Activated T-cell treated with anti-CD3 and anti-CD28 coated beads, Interleukin-2, amount 50 U/mL, for 72 hours (primary cell): ENCODE measurements around the gene EXOC3L4. TPM values are rescaled to one million over a fixed set of nuclear protein-coding genes. Genes with fewer than 3 reads are reported as not detected.

Experiments
- ATAC-seq, 2 donors: fragments of 150-1000 bp; cut with Tn5 transposase; replicated peaks in 1 of 2; 2 replicates each; pipeline ENCODE4 v1.10.0; 2021; ENCODE audit warnings: moderate library complexity in 2 of 2, mild to moderate bottlenecking in 1 of 2
- DNase-seq, 2 donors: peaks; one replicate each; pipeline ENCODE4 v3.0.0; 2021 to 2022; ENCODE audit warnings: mixed read lengths in 1 of 2
- H3K27ac Mint-ChIP-seq: one replicate; pipeline ENCODE4 v1.8.0; 2022; ENCODE audit warnings: mild to moderate bottlenecking, moderate library complexity, mixed read lengths
- H3K27me3 Mint-ChIP-seq: one replicate; pipeline ENCODE4 v1.8.0; 2022; ENCODE audit warnings: low read depth, mixed read lengths
- H3K36me3 Mint-ChIP-seq, 2 donors: one replicate each; pipeline ENCODE4 v1.8.0; 2022; ENCODE audit warnings: mixed read lengths in 2 of 2, mild to moderate bottlenecking in 1 of 2; ENCODE audit not compliant: insufficient read depth in 2 of 2
- H3K4me1 Mint-ChIP-seq: one replicate; pipeline ENCODE4 v1.8.0; 2022; ENCODE audit warnings: low read depth, mixed read lengths
- H3K4me3 Mint-ChIP-seq, 2 donors: one replicate each; pipeline ENCODE4 v1.8.0; 2022; ENCODE audit warnings: mild to moderate bottlenecking in 2 of 2, mixed read lengths in 2 of 2, moderate library complexity in 2 of 2
- H3K9me3 Mint-ChIP-seq, 2 donors: one replicate each; pipeline ENCODE4 v1.8.0; 2022; ENCODE audit warnings: mixed read lengths in 2 of 2
- total RNA-seq, 2 donors: library from RNA; stranded (reverse); gene quantifications; one replicate each; pipeline ENCODE4 v1.2.3, GENCODE V29; 2022

The EXOC3L4 gene
- total RNA-seq, 2 donors from 2014 or later = not detected

GRCh38 chr14:103100281-103101121, 6.0 kb downstream of the EXOC3L4 start:
- Mint-ChIP-seq H3K27me3 (peaks cover 31% of the 10 kb centered on the region), H3K4me1 (peaks cover 9% of the 10 kb centered on the region), H3K27ac (no peak overlapping the region), H3K4me3 (no peak overlapping the region), H3K36me3 (no peaks in the 10 kb centered on the region), H3K9me3 (no peaks in the 10 kb centered on the region)
- DNase-seq (no peak), ATAC-seq (no peak)

DNA sequence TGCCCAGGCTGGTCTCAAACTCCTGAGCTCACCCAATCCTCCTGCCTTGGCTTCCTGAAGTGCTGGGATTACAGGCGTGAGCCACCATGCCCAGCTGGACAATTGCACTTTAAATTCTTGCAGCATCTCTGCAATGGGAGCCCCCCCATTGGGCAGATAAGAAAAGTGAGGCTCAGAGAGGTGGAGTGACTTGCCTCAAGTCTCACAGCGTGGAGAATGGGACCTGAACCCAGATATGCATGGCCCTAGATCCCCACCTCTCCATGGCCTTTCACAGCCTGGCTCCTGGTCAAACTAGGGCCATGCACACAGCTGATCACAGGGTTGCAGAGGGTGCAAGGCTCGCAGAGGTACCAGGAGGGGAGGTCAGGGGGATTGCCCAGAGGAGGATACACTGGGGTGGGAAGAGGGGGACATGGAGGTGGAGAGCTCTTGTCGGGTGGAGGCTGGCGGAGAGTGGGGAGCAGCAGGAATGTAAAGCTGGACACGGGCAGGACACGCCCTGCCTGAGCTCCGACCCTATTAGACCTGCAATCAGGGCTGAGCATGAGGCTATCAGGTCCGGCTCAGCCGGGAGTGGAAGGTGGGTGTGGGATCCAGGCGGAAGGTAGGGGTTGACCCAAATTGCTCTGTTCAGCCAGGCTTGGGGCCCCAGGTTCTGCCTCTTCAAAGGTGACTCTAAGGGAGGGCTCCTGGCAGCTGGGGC, 6.9 kb downstream of the EXOC3L4 start:
- H3K27me3 Mint-ChIP-seq = peaks cover 36% of the 10 kb centered on the region

DNA sequence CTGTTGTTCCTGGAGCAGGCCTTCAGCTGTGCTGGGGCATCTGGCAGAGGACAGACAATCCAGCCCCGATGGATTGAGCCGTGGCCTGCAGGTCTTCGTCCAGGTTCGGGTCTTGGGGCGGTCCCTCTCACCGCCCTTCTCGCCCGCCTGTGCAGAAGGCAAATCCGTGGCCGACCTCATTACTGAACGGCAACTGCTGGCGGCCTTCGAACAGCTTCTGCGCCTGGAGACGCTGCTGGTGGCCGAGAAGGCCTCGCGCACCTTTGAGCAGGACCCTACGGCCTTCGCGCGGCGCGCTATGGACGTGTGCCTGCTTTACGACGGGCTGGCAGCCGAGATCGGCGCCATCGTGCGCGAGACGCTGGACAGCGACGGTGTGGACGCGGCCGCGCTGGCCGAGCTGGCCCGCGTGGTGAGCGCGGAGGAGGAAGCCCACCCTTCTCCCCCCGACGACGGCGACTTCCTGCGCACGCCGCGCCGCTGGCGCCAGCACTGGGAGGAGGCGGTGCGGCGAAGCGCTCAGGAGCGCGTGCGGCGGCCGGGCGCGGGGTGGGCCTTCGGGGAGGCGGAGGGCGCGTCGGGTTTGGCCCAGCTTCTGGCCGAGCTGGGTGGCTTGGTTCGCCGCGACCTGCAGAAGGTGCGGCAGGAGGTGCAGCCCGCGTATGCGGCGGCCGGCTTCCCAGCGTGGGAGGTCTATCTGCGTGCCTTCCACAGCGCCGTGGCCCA, 7.6 kb downstream of the EXOC3L4 start:
- peaks cover 11% of the 10 kb centered on the region for H3K4me1 Mint-ChIP-seq
- H3K27me3 Mint-ChIP-seq = peaks cover 36% of the 10 kb centered on the region
- H3K4me3 Mint-ChIP-seq = no peak overlapping the region
- DNase-seq (no peak), ATAC-seq (no peak)
- no peak overlapping the region for H3K27ac Mint-ChIP-seq
- no peaks in the 10 kb centered on the region for H3K9me3 Mint-ChIP-seq
- no peaks in the 10 kb centered on the region for H3K36me3 Mint-ChIP-seq

More for the DNA sequence above, 6.9 kb downstream of the EXOC3L4 start:
- Mint-ChIP-seq H3K4me1 (peaks cover 11% of the 10 kb centered on the region), H3K9me3 (no peaks in the 10 kb centered on the region), H3K36me3 (no peaks in the 10 kb centered on the region), H3K4me3 (no peak overlapping the region), H3K27ac (no peak overlapping the region)
- no peak for ATAC-seq
- no peak for DNase-seq

DNA sequence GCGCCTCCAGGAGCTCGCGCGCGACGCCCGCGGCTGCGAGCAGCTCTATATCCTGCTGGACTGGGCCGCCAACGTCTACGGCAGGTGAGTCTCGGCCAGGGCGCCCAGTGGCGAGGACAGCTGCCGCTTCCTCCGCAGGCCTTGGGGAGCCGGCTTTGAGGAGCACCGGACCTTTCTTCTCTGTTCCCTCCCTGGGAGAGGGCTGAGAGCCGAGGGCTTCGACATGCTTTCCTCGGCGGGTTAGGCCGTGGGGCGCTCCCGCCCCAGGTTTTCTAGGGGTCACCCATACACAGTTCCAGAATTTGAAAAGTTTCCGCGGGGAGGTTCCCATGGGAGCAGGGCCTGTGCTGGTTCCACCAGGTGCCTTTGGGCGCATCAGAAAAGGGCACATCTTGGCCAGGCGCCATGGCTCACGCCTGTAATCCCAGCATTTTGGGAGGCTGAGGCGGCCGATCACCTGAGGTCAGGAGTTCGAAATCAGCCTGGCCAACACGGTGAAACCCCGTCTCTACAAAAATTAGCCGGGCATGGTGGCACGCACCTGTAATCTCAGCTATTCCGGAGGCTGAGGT, 8.2 kb downstream of the EXOC3L4 start:
- ATAC-seq (no peak), DNase-seq (no peak)
- H3K27ac Mint-ChIP-seq = no peak overlapping the region
- no peak overlapping the region for H3K4me3 Mint-ChIP-seq
- H3K27me3 Mint-ChIP-seq = peaks cover 36% of the 10 kb centered on the region
- no peaks in the 10 kb centered on the region for H3K36me3 Mint-ChIP-seq
- H3K4me1 Mint-ChIP-seq = peaks cover 11% of the 10 kb centered on the region
- H3K9me3 Mint-ChIP-seq = no peaks in the 10 kb centered on the region

DNA sequence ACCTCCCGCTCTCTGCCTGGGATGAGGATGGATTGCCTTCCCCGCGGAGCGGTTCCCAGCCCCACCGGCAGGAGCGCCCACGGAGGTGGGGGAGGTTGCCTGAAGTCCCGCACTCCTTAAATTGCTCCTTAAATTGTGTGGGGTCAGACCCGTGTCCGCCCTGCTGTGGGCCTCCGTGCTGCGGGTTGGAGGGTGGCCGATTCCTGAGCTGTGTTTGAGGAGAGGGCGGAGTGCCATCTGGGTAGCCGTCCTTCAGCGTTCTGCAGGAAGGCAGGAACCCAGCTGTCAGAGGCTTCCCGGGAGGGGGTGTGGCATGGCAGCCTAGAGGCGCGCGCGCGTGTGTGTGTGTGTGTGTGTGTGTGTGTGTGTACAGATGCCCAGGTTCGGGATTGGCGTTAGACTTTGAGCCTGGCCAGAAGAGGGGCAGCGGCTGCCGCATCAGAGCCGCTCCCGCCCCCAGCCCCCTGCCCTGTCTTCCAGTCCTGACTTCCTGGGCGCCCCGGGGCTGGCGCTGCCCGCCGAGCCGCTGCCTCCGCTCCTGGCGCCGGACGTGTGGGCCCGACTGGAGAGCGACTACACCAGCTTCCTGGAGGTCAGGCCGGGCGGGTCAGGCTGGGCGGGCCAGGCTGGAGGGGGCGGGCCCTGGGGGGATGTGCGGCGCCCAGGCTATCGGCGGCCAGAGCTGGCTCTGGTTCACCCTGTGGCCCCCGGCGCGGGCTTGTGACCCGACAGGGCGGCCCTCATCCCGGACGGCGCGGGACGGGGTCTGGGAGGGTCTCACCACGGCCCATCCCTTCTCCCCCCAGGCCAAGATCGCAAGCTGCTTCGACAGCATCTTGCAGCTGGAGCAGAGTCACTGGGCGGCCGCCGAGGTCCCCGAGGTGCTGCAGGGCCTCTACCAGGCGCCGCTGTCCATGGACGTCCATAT, 9.2 kb downstream of the EXOC3L4 start:
- peaks cover 36% of the 10 kb centered on the region for H3K27me3 Mint-ChIP-seq
- H3K4me1 Mint-ChIP-seq = peaks cover 13% of the 10 kb centered on the region
- ATAC-seq = no peak
- H3K36me3 Mint-ChIP-seq = no peaks in the 10 kb centered on the region
- H3K27ac Mint-ChIP-seq = no peak overlapping the region
- no peak for DNase-seq
- no peaks in the 10 kb centered on the region for H3K9me3 Mint-ChIP-seq
- H3K4me3 Mint-ChIP-seq = peak overlapping the region in 1 of 2 donors; percentile 47

DNA sequence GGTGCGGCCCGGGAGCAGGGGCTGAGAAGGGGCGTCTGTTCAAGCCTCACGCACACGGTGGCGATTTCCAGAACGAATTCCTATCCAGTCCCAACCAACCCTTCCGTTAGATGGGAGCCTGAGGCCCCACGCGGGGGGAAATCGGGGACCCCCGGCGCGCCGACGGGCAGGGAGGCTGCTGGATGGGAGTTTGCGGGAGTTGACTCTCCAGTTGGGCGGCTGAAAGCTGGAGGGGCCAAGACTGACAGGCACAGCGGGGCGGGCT, 9.8 kb downstream of the EXOC3L4 start:
- peaks cover 15% of the 10 kb centered on the region for H3K4me1 Mint-ChIP-seq
- H3K36me3 Mint-ChIP-seq = no peaks in the 10 kb centered on the region
- no peak overlapping the region for H3K27ac Mint-ChIP-seq
- H3K27me3 Mint-ChIP-seq = peaks cover 36% of the 10 kb centered on the region
- H3K9me3 Mint-ChIP-seq = no peaks in the 10 kb centered on the region
- no peak for DNase-seq
- no peak for ATAC-seq
- no peak overlapping the region for H3K4me3 Mint-ChIP-seq

DNA sequence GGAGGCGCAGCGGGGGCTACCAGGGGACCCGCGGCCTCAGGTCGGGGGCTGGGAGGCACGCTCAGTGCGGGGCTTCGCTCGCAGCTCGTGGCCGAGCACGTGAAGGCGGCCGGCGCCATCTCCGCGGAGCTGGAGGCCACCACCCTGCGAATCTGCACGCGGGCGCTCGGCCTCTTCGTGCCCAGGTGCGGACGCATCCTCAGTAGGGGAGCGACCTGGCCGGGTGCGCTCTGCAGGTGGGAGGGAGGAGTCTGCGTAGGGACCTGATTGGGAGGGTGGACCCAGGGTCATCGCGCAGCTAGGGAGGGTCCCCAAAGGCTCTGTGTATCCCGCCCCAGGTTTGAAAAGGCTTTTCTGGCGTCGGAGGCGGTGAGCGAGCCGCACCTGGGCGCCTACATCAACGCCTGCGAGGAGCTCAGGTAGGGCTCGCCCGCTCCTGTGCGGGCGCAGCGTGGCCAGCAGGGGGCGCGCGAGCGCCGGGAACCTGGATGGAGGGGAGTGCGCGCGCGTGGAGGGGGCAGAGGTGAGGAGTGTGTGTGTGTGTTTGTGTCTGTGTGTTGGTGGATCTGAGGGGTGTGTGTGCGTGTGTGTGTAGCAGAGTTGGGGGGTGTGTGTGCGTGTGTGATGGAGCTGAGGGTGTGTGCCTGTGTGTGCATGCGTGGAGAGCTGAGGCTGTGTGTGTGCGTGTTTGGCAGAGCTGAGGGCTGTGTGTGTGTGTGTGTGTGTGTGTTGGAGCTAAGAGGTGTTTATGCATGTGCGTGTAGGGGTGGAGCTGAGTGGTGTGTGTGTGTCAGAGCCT, 10.3 kb downstream of the EXOC3L4 start:
- Mint-ChIP-seq H3K4me3 (peak overlapping the region in 1 of 2 donors; percentile 28), H3K27me3 (peaks cover 36% of the 10 kb centered on the region), H3K36me3 (no peaks in the 10 kb centered on the region), H3K9me3 (no peaks in the 10 kb centered on the region), H3K4me1 (peaks cover 15% of the 10 kb centered on the region), H3K27ac (no peak overlapping the region)
- ATAC-seq = peak; percentile 82 to 83
- peak; percentile 76 to 86 for DNase-seq

- H3K4me1 Mint-ChIP-seq = peaks cover 15% of the 10 kb centered on the region
- no peak overlapping the region for H3K27ac Mint-ChIP-seq
- H3K36me3 Mint-ChIP-seq = no peaks in the 10 kb centered on the region
- peaks cover 36% of the 10 kb centered on the region for H3K27me3 Mint-ChIP-seq
- DNase-seq (peak; percentile 31 to 33), ATAC-seq (peak in 1 of 2 donors; percentile 30)
- H3K4me3 Mint-ChIP-seq = no peak overlapping the region
- no peaks in the 10 kb centered on the region for H3K9me3 Mint-ChIP-seq
Observed at GRCh38 chr14:103105580-103106150, 11.1 kb downstream of the EXOC3L4 start.

- H3K36me3 Mint-ChIP-seq = no peaks in the 10 kb centered on the region
- DNase-seq (no peak), ATAC-seq (no peak)
- no peak overlapping the region for H3K27ac Mint-ChIP-seq
- H3K27me3 Mint-ChIP-seq = peaks cover 24% of the 10 kb centered on the region
- peaks cover 15% of the 10 kb centered on the region for H3K4me1 Mint-ChIP-seq
- no peak overlapping the region for H3K4me3 Mint-ChIP-seq
- no peaks in the 10 kb centered on the region for H3K9me3 Mint-ChIP-seq
Observed at GRCh38 chr14:103107455-103107854, 12.9 kb downstream of the EXOC3L4 start.

GRCh38 chr14:103107941-103108748, 13.6 kb downstream of the EXOC3L4 start:
- DNase-seq (no peak), ATAC-seq (no peak)
- no peak overlapping the region for H3K4me3 Mint-ChIP-seq
- H3K4me1 Mint-ChIP-seq = peaks cover 15% of the 10 kb centered on the region
- no peaks in the 10 kb centered on the region for H3K9me3 Mint-ChIP-seq
- no peak overlapping the region for H3K27ac Mint-ChIP-seq
- peaks cover 19% of the 10 kb centered on the region for H3K27me3 Mint-ChIP-seq
- H3K36me3 Mint-ChIP-seq = no peaks in the 10 kb centered on the region

- H3K9me3 Mint-ChIP-seq = no peaks in the 10 kb centered on the region
- no peak overlapping the region for H3K27ac Mint-ChIP-seq
- ATAC-seq = peak; percentile 68 to 78
- no peaks in the 10 kb centered on the region for H3K36me3 Mint-ChIP-seq
- H3K27me3 Mint-ChIP-seq = peaks cover 14% of the 10 kb centered on the region
- H3K4me3 Mint-ChIP-seq = peak overlapping the region in 1 of 2 donors; percentile 44
- peak; percentile 69 to 73 for DNase-seq
- H3K4me1 Mint-ChIP-seq = peaks cover 15% of the 10 kb centered on the region
Observed at GRCh38 chr14:103108749-103109207, 14.3 kb downstream of the EXOC3L4 start.
